ENCODE data around the gene MAMDC4. TPM values are rescaled to one million over a fixed set of nuclear protein-coding genes. Genes with fewer than 3 reads are reported as not detected.

Gene MAMDC4
- total and polyA plus RNA-seq, 7 donors: 0.71 to 25.3 (median 2.4) TPM

DNA sequence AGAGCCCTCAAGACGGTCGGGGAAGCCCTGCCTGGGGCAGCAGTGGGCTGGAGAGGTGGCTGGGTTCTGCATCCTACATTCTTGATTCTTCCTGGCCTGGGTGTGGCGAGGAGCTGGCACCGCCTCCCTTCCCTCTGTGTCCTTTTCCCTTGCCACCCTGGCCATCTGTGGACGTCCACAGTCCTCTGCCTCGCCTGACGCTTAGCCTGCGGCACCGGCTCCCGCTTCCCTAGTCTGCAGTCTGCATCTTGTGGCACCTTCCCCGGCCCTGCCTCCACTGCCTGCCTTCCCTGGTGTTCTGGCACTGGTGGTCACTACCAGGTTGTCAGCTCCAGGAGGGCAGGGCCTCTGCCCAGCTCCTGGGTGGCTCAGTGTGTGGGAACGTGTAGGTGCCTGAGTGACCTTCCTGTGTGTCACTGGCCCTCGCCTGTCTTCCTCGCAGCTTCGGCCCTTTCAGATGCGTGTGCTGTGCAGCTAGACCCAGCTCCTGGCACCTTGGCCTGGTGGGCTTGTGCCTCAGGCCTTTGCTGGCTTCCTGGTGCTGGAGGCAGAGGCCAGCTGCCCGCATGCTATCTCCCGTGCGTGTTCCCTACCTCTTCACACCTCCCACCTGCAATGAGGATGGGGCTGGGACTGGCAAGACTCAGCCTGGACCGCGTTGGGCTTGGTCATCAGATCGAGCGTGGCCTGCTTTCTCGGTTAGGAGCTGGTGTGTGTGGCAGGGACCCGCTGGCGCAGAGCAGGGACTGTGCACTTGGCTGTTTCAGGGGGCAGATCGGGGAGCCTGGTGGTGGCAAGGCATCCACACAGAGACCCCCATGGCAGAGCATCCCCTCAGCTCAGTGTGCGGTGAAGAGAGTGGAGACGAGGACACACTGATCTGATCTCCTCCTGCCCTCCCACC is 55.1 kb downstream of the MAMDC4 start:
- no peak overlapping the region for H3K4me3 ChIP-seq
- H3K4me1 ChIP-seq: peaks cover 0 to 13% (median 10%) of the 10 kb centered on the region in 4 donors
- H3K27me3 ChIP-seq: no peaks in the 10 kb centered on the region
- no peaks in the 10 kb centered on the region for H3K9me3 ChIP-seq
- peaks cover 0 to 45% (median 14%) of the 10 kb centered on the region in 4 donors for H3K36me3 ChIP-seq
- TF ChIP-seq POLR2A (IDR thresholded peaks at IDR 0.05) (no peak), EP300 (IDR thresholded peaks at IDR 0.05) (no peak), POLR2AphosphoS5 (IDR thresholded peaks at IDR 0.05) (no peak)
- TF ChIP-seq, protein P1, sequence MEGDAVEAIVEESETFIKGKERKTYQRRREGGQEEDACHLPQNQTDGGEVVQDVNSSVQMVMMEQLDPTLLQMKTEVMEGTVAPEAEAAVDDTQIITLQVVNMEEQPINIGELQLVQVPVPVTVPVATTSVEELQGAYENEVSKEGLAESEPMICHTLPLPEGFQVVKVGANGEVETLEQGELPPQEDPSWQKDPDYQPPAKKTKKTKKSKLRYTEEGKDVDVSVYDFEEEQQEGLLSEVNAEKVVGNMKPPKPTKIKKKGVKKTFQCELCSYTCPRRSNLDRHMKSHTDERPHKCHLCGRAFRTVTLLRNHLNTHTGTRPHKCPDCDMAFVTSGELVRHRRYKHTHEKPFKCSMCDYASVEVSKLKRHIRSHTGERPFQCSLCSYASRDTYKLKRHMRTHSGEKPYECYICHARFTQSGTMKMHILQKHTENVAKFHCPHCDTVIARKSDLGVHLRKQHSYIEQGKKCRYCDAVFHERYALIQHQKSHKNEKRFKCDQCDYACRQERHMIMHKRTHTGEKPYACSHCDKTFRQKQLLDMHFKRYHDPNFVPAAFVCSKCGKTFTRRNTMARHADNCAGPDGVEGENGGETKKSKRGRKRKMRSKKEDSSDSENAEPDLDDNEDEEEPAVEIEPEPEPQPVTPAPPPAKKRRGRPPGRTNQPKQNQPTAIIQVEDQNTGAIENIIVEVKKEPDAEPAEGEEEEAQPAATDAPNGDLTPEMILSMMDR (IDR thresholded peaks at IDR 0.05): no peak
- intact Hi-C loops (cut with DNase I): no loop called here
- no peak for DNase-seq
- no peak overlapping the region for H3K27ac ChIP-seq
- WGBS, 2 donors: 96 to 97% methylated on average over 29 of the region's 29 CpGs

Small RNA genes lying within 50 kb of the gene (small RNA-seq; reads per million reads assigned to genes)
- gene MIR4292 (0 reads per million in 3 donors), gene MIR4479 (0 reads per million in 3 donors)

Other genes starting within 250 kb of the MAMDC4 start
- 10 to 100 TPM; 31.0 to 75.6 (median 46.0) TPM for gene EGFL7, start 189.4 kb upstream of the MAMDC4 start, total RNA-seq
- gene EGFL7, start 189.4 kb upstream of the MAMDC4 start, polyA plus RNA-seq: 10 to 100 TPM in 2 of 3 donors, 1 to 10 TPM in 1; 6.0 to 43.5 (median 27.6) TPM
- gene AGPAT2, start 164.9 kb upstream of the MAMDC4 start, total RNA-seq: 10 to 100 TPM; 28.0 to 62.4 (median 33.7) TPM
- 100 to 1,000 TPM in 2 of 3 donors, 10 to 100 TPM in 1; 92.5 to 345 (median 181) TPM for gene AGPAT2, start 164.9 kb upstream of the MAMDC4 start, polyA plus RNA-seq
- 10 to 100 TPM in 3 of 4 donors, 1 to 10 TPM in 1; 9.6 to 18.3 (median 14.3) TPM for gene DIPK1B, start 139.8 kb upstream of the MAMDC4 start, total RNA-seq
- gene DIPK1B, start 139.8 kb upstream of the MAMDC4 start, polyA plus RNA-seq: 1 to 10 TPM in 1 of 3 donors, under 1 TPM in 2; 0.23 to 6.5 (median 0.60) TPM
- gene LCN10, start 109.4 kb upstream of the MAMDC4 start, total RNA-seq: 1 to 10 TPM; 1.5 to 6.4 (median 2.1) TPM
- gene LCN10, start 109.4 kb upstream of the MAMDC4 start, polyA plus RNA-seq: 1 to 10 TPM; 1.2 to 9.2 (median 1.8) TPM
- 10 to 100 TPM in 1 of 4 donors, 1 to 10 TPM in 3; 1.2 to 19.1 (median 8.1) TPM for gene LCN6, start 103.8 kb upstream of the MAMDC4 start, total RNA-seq
- gene LCN6, start 103.8 kb upstream of the MAMDC4 start, polyA plus RNA-seq: 1 to 10 TPM; 2.3 to 5.9 (median 4.2) TPM
- gene LCN8, start 94.1 kb upstream of the MAMDC4 start, total RNA-seq: not detected
- under 1 TPM in 1 of 3 donors, not detected in 2; 0.04 TPM for gene LCN8, start 94.1 kb upstream of the MAMDC4 start, polyA plus RNA-seq
- gene LCN15, start 87.8 kb upstream of the MAMDC4 start, total RNA-seq: not detected
- gene LCN15, start 87.8 kb upstream of the MAMDC4 start, polyA plus RNA-seq: 1 to 10 TPM in 2 of 3 donors, under 1 TPM in 1; 0.70 to 9.0 (median 6.6) TPM
- 10 to 100 TPM; 37.5 to 84.7 (median 63.2) TPM for gene TMEM141, start 61.0 kb upstream of the MAMDC4 start, total RNA-seq
- gene TMEM141, start 61.0 kb upstream of the MAMDC4 start, polyA plus RNA-seq: 100 to 1,000 TPM; 345 to 629 (median 415) TPM
- 1 to 10 TPM in 2 of 4 donors, under 1 TPM in 1, not detected in 1; 0.71 to 1.5 (median 1.1) TPM for gene CCDC183, start 56.0 kb upstream of the MAMDC4 start, total RNA-seq
- gene CCDC183, start 56.0 kb upstream of the MAMDC4 start, polyA plus RNA-seq: 1 to 10 TPM; 3.0 to 3.5 (median 3.0) TPM
- 10 to 100 TPM; 36.0 to 55.9 (median 49.9) TPM for gene RABL6, start 44.4 kb upstream of the MAMDC4 start, total RNA-seq
- gene RABL6, start 44.4 kb upstream of the MAMDC4 start, polyA plus RNA-seq: 100 to 1,000 TPM in 1 of 3 donors, 10 to 100 TPM in 2; 63.1 to 103 (median 68.7) TPM
- 1 to 10 TPM in 3 of 4 donors, under 1 TPM in 1; 0.82 to 8.6 (median 5.2) TPM for gene AJM1, start 9.9 kb upstream of the MAMDC4 start, total RNA-seq
- gene AJM1, start 9.9 kb upstream of the MAMDC4 start, polyA plus RNA-seq: 1 to 10 TPM in 2 of 3 donors, under 1 TPM in 1; 0.46 to 6.7 (median 1.8) TPM
- 10 to 100 TPM; 39.0 to 73.1 (median 56.4) TPM for gene PHPT1, start 2.9 kb upstream of the MAMDC4 start, total RNA-seq
- 100 to 1,000 TPM; 109 to 144 (median 120) TPM for gene PHPT1, start 2.9 kb upstream of the MAMDC4 start, polyA plus RNA-seq
- gene EDF1, start 14.0 kb downstream of the MAMDC4 start, total RNA-seq: 100 to 1,000 TPM; 261 to 303 (median 281) TPM
- 100 to 1,000 TPM; 541 to 755 (median 730) TPM for gene EDF1, start 14.0 kb downstream of the MAMDC4 start, polyA plus RNA-seq
- 1 to 10 TPM; 1.8 to 5.5 (median 3.9) TPM for gene TRAF2, start 34.2 kb downstream of the MAMDC4 start, total RNA-seq
- 10 to 100 TPM; 13.2 to 21.9 (median 13.9) TPM for gene TRAF2, start 34.2 kb downstream of the MAMDC4 start, polyA plus RNA-seq
- 100 to 1,000 TPM; 153 to 202 (median 171) TPM for gene FBXW5, start 92.4 kb downstream of the MAMDC4 start, total RNA-seq
- gene FBXW5, start 92.4 kb downstream of the MAMDC4 start, polyA plus RNA-seq: 100 to 1,000 TPM; 147 to 182 (median 165) TPM
- gene C8G, start 92.9 kb downstream of the MAMDC4 start, total RNA-seq: not detected
- gene C8G, start 92.9 kb downstream of the MAMDC4 start, polyA plus RNA-seq: 10 to 100 TPM in 1 of 3 donors, 1 to 10 TPM in 2; 4.2 to 11.1 (median 5.4) TPM
- gene LCN12, start 99.9 kb downstream of the MAMDC4 start, total RNA-seq: 1 to 10 TPM in 1 of 4 donors, not detected in 3; 1.2 TPM
- 1 to 10 TPM in 1 of 3 donors, not detected in 2; 3.0 TPM for gene LCN12, start 99.9 kb downstream of the MAMDC4 start, polyA plus RNA-seq
- 10 to 100 TPM; 11.8 to 36.6 (median 32.4) TPM for gene PTGDS, start 125.2 kb downstream of the MAMDC4 start, total RNA-seq
- 100 to 1,000 TPM in 1 of 3 donors, 10 to 100 TPM in 1, 1 to 10 TPM in 1; 8.3 to 218 (median 24.0) TPM for gene PTGDS, start 125.2 kb downstream of the MAMDC4 start, polyA plus RNA-seq
- gene LCNL1, start 130.6 kb downstream of the MAMDC4 start, total RNA-seq: 1 to 10 TPM in 1 of 4 donors, under 1 TPM in 3; 0.14 to 1.1 (median 0.43) TPM
- under 1 TPM in 1 of 3 donors, not detected in 2; 0.50 TPM for gene LCNL1, start 130.6 kb downstream of the MAMDC4 start, polyA plus RNA-seq
- 10 to 100 TPM; 28.0 to 38.0 (median 36.2) TPM for gene PAXX, start 140.1 kb downstream of the MAMDC4 start, total RNA-seq
- gene PAXX, start 140.1 kb downstream of the MAMDC4 start, polyA plus RNA-seq: 10 to 100 TPM; 28.4 to 80.9 (median 40.8) TPM
- gene CLIC3, start 144.2 kb downstream of the MAMDC4 start, total RNA-seq: 1 to 10 TPM in 1 of 4 donors, not detected in 3; 1.4 TPM
- 1 to 10 TPM in 1 of 3 donors, not detected in 2; 4.7 TPM for gene CLIC3, start 144.2 kb downstream of the MAMDC4 start, polyA plus RNA-seq
- gene ABCA2, start 175.9 kb downstream of the MAMDC4 start, total RNA-seq: 10 to 100 TPM in 3 of 4 donors, 1 to 10 TPM in 1; 9.2 to 19.7 (median 13.2) TPM
- gene ABCA2, start 175.9 kb downstream of the MAMDC4 start, polyA plus RNA-seq: 10 to 100 TPM in 1 of 3 donors, 1 to 10 TPM in 2; 6.0 to 28.6 (median 9.0) TPM
- 1 to 10 TPM in 1 of 4 donors, under 1 TPM in 2, not detected in 1; 0.36 to 1.3 (median 0.41) TPM for gene FUT7, start 179.7 kb downstream of the MAMDC4 start, total RNA-seq
- gene FUT7, start 179.7 kb downstream of the MAMDC4 start, polyA plus RNA-seq: 1 to 10 TPM in 1 of 3 donors, not detected in 2; 1.3 TPM
- gene NPDC1, start 193.8 kb downstream of the MAMDC4 start, total RNA-seq: 100 to 1,000 TPM in 1 of 4 donors, 10 to 100 TPM in 3; 21.4 to 101 (median 42.4) TPM
- 100 to 1,000 TPM in 1 of 3 donors, 10 to 100 TPM in 2; 47.9 to 118 (median 91.9) TPM for gene NPDC1, start 193.8 kb downstream of the MAMDC4 start, polyA plus RNA-seq
- 1 to 10 TPM in 3 of 4 donors, not detected in 1; 1.2 to 2.2 (median 2.1) TPM for gene ENTPD2, start 201.7 kb downstream of the MAMDC4 start, total RNA-seq
- 1 to 10 TPM in 2 of 3 donors, under 1 TPM in 1; 0.92 to 6.4 (median 3.0) TPM for gene ENTPD2, start 201.7 kb downstream of the MAMDC4 start, polyA plus RNA-seq
- gene SAPCD2, start 218.2 kb downstream of the MAMDC4 start, total RNA-seq: under 1 TPM in 1 of 4 donors, not detected in 3; 0.81 TPM
- 10 to 100 TPM in 1 of 3 donors, 1 to 10 TPM in 2; 3.6 to 16.4 (median 3.7) TPM for gene SAPCD2, start 218.2 kb downstream of the MAMDC4 start, polyA plus RNA-seq
- gene UAP1L1, start 225.2 kb downstream of the MAMDC4 start, total RNA-seq: 1 to 10 TPM; 2.9 to 9.1 (median 4.8) TPM
- gene UAP1L1, start 225.2 kb downstream of the MAMDC4 start, polyA plus RNA-seq: 1 to 10 TPM; 4.2 to 9.6 (median 6.0) TPM
- 10 to 100 TPM; 27.8 to 34.9 (median 28.7) TPM for gene MAN1B1, start 234.6 kb downstream of the MAMDC4 start, total RNA-seq
- gene MAN1B1, start 234.6 kb downstream of the MAMDC4 start, polyA plus RNA-seq: 10 to 100 TPM; 12.0 to 52.0 (median 14.1) TPM

Measured in sigmoid colon (tissue), 7 donors.